Heart right ventricle (tissue), 16 donors: ENCODE measurements around the gene SERPINA5. TPM values are rescaled to one million over a fixed set of nuclear protein-coding genes. Genes with fewer than 3 reads are reported as not detected.
A peak's percentile ranks its signal among the peaks of the same experiment; 100 is the strongest.

ENCODE experiments used
- ATAC-seq, 8 donors: fragments of 200-7000 bp; cut with Tn5 transposase; one replicate each; pipeline ENCODE4 v1.9.1; 2020; ENCODE audit warnings: mild to moderate bottlenecking in 8 of 8, moderate library complexity in 8 of 8, moderate number of reproducible peaks in 1 of 8
- DNase-seq, 2 donors: peaks; one replicate each; pipeline ENCODE4 v3.0.0-alpha.2; 2020
- H3K27ac ChIP-seq, 10 donors: fragments of 200-600 bp; sonication (generic) in 2 of 10; one replicate each; pipeline versions ENCODE4 v1.5.0 to v1.8.0; 2020 to 2022; ENCODE audit warnings: mild to moderate bottlenecking in 3 of 10
- H3K27me3 ChIP-seq, 7 donors: fragments of 200-600 bp; one replicate each; pipeline ENCODE4 v1.8.0; 2021 to 2022; ENCODE audit warnings: mild to moderate bottlenecking in 2 of 7
- H3K36me3 ChIP-seq, 9 donors: fragments of 200-600 bp; sonication (generic) in 1 of 9; one replicate each; pipeline versions ENCODE4 v1.5.0 to v1.8.0; 2020 to 2022; ENCODE audit warnings: mild to moderate bottlenecking in 2 of 9
- H3K4me1 ChIP-seq, 9 donors: fragments of 200-600 bp; sonication (generic) in 1 of 9; one replicate each; pipeline versions ENCODE4 v1.5.0 to v1.8.0; 2020 to 2022; ENCODE audit warnings: mild to moderate bottlenecking in 4 of 9
- H3K4me3 ChIP-seq, 10 donors: fragments of 200-600 bp; sonication (generic) in 2 of 10; one replicate each; pipeline versions ENCODE4 v1.5.0 to v1.8.0; 2020 to 2022; ENCODE audit warnings: mild to moderate bottlenecking in 7 of 10, moderate library complexity in 2 of 10
- H3K9me3 ChIP-seq, 11 donors: fragments of 200-600 bp in 10 of 11; sonication (generic) in 2 of 11; one replicate each; pipeline versions ENCODE4 v1.5.0 to v1.8.0; 2013 to 2022; ENCODE audit warnings: mild to moderate bottlenecking in 2 of 11, control low read depth in 1 of 11, moderate library complexity in 1 of 11
- whole genome bisulfite sequencing, 2 donors: extraction: QIAGEN DNeasy Blood & Tissue Kit; methylation state at CpG; one replicate each; pipeline ENCODE4 v1.1.7; 2013; ENCODE audit warnings: inconsistent platforms in 1 of 2; 5-methylcytosine and 5-hydroxymethylcytosine counted together
- intact Hi-C, 10 donors: fragments of 100-400 bp; cut with DNase I; formaldehyde crosslinking; loops; one replicate each; pipeline versions ENCODE4 v1.11.1 to v1.14.2; 2022
- polyA plus RNA-seq, 2 donors: library from polyadenylated mRNA; stranded (reverse); fragments of 200-250 nt; gene quantifications; one replicate each; pipeline ENCODE4 v1.2.3, GENCODE V29; 2013
- total RNA-seq, 10 donors: library from RNA; stranded (reverse); fragmentation: NEBNext Ultra II Directional in 3 of 10; extraction: Animal tissue kit (Norgen Biotek cat#: 25700) in 3 of 10; gene quantifications; one replicate each; pipeline versions ENCODE4 v1.2.1 to v1.2.4, GENCODE V29; 2021 to 2023
- TF ChIP-seq, protein P1 (sequence below), 9 donors: fragments of 200-600 bp; sonication (generic) in 2 of 9; IDR thresholded peaks; one replicate each; pipeline versions ENCODE4 v1.5.0 to v1.8.0; 2021 to 2022; ENCODE audit warnings: antibody characterized with exemption in 9 of 9, mild to moderate bottlenecking in 5 of 9, moderate library complexity in 1 of 9
- donor health status: Arrhythmogenic right ventricular cardiomyopathy.
- donor health status: ischemic (EF 13 %, LVEDD 7.1; RV severe dilation, severe dysfunction).
- donor health status: healthy with polysubstance abuse.
- donor health status: DM: no; HTN: yes; CAD: no.
- donor health status: DM: no; HTN: no; CAD: no.
- donor health status: ischemic (EF 25% LVEDD 6.9; RV normal size, moderate dysfunction).
- donor health status: ischemic (EF 25% LVEDD 5.7; RV mildly dilated, moderate dysfunction).
- donor health status: healthy.
- donor health status: DM: yes; HTN: yes; CAD: no.
- donor health status: Ischemic cardiomyopathy.
- donor health status: ischemic (EF 35%, LVEDD 5.7; RV mildly dilated, moderate dysfunction).
- donor health status: nonischemic (EF 11% LVEDD 7.7; RV severe dilation, severe dysfunction).
- donor health status: DM: yes; HTN: yes; CAD: no.
- donor health status: PGD.
- donor health status: ischemic (EF 29% LVEDD 5.4; RV normal size, mild dysfunction).
- donor health status: nonischemic (EF 23%, LVEDD 6.1; RV moderate dilation, normal function).

Gene SERPINA5
- total and polyA plus RNA-seq, 12 donors = 0.28 to 4.9 (median 1.4) TPM

DNA sequence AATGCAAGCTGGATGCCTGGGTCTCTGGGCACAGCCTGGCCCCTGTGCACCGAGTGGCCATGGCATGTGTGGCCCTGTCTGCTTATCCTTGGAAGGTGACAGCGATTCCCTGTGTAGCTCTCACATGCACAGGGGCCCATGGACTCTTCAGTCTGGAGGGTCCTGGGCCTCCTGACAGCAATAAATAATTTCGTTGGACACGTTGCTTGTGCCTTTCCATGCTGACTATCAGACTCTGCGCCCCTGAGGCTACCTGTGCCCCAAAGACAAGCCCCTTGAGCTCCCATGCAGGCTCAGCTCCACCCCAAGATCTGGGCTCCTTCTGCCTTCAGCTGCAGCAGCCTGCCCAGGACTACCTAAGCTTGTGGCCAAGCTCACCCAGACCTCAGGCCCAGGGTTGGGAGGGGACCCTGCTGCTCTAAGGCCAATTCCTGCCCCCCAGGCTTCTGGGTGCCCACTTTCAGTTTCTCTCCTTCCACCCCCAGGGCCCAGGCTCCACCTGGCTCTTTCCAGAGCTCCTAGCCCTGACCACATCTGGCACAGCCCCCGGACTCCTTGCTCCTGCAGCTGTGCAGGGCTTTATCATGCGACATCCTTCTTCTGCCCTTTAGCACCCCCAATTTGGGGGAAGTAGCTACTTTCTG, 42.8 kb downstream of the SERPINA5 start:
- Histone ChIP-seq H3K36me3 (no peaks in the 10 kb centered on the region), H3K4me3 (no peak overlapping the region), H3K4me1 (no peaks in the 10 kb centered on the region), H3K27ac (no peak overlapping the region), H3K9me3 (peaks cover 0 to 8% (median 0%) of the 10 kb centered on the region in 11 donors), H3K27me3 (peaks cover 0 to 35% (median 17%) of the 10 kb centered on the region in 7 donors)
- no peak for DNase-seq
- ATAC-seq = peak in 1 of 8 donors; percentile 12
- WGBS, 2 donors = 67 to 72% methylated on average over 7 of the region's 7 CpGs
- intact Hi-C loops = no loop called here
- TF ChIP-seq, protein P1, sequence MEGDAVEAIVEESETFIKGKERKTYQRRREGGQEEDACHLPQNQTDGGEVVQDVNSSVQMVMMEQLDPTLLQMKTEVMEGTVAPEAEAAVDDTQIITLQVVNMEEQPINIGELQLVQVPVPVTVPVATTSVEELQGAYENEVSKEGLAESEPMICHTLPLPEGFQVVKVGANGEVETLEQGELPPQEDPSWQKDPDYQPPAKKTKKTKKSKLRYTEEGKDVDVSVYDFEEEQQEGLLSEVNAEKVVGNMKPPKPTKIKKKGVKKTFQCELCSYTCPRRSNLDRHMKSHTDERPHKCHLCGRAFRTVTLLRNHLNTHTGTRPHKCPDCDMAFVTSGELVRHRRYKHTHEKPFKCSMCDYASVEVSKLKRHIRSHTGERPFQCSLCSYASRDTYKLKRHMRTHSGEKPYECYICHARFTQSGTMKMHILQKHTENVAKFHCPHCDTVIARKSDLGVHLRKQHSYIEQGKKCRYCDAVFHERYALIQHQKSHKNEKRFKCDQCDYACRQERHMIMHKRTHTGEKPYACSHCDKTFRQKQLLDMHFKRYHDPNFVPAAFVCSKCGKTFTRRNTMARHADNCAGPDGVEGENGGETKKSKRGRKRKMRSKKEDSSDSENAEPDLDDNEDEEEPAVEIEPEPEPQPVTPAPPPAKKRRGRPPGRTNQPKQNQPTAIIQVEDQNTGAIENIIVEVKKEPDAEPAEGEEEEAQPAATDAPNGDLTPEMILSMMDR (IDR thresholded peaks at IDR 0.05) = no peak

DNA sequence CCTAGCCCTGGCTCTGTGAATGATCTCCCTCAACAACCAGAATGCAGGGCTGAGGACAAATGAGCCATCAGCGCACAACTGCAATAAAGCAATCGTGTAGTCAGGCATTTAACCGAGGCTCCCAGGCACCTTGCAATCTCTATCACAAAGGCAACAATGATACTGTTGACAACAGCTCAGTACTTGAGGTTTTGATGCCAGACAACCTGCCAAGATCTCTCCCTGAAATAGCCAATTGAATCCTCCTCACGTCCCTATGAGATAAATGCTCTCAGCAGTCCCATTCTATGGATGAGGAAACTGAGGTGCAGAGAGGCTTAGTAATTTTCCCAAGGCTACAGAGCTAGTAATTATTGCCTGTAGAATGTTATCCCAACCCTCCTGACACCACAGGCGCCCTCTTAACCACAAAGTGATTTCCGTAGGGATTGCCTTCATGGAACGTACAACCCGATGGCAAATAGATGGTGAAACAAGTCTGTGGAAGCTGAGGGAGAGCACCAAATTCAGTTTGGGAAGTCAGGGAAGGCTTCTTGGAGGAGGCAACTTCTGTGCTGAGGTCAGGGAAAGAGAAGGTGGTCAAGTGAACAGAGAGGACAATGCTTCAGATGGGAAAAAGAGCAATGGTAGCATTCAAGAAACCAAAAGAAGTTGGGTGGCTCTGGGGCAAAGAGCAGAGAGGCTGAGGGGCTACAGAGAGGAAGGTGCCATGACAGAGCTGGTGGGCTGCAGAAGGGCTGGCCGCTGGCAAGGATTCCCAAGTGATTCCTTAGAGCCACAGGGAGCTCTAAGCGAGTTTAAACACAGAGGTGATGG, 43.5 kb downstream of the SERPINA5 start:
- H3K4me1 ChIP-seq = no peaks in the 10 kb centered on the region
- no peaks in the 10 kb centered on the region for H3K36me3 ChIP-seq
- DNase-seq = no peak
- TF ChIP-seq, protein P1 (IDR thresholded peaks at IDR 0.05) = no peak
- intact Hi-C loops = no loop called here
- no peak overlapping the region for H3K4me3 ChIP-seq
- ATAC-seq = no peak
- WGBS, 2 donors = 78% methylated on average over 10 of the region's 10 CpGs
- H3K9me3 ChIP-seq = peaks cover 0 to under 1% (median 0%) of the 10 kb centered on the region in 11 donors
- H3K27ac ChIP-seq = no peak overlapping the region
- peaks cover 0 to 35% (median 17%) of the 10 kb centered on the region in 7 donors for H3K27me3 ChIP-seq

DNA sequence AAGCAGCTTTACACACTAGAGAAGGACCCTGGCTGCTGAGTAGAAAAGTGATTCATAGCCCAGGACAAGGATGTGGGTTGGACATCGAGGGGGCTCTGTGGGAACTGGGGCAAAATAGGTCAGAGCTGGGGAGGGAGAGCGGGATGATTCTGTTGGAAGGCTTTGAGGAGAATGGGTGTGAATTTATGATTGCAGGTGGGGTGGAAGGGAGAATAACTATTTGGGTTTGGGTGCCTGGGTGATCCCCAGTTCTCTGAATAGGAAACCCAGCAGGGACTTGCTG, 44.1 kb downstream of the SERPINA5 start:
- H3K9me3 ChIP-seq = no peaks in the 10 kb centered on the region
- WGBS, 2 donors = 71 to 72% methylated on average over 2 of the region's 2 CpGs
- DNase-seq = no peak
- no peak for ATAC-seq
- no peak overlapping the region for H3K4me3 ChIP-seq
- intact Hi-C loops = no loop called here
- no peaks in the 10 kb centered on the region for H3K36me3 ChIP-seq
- H3K27me3 ChIP-seq = peaks cover 0 to 35% (median 17%) of the 10 kb centered on the region in 7 donors
- TF ChIP-seq, protein P1 (IDR thresholded peaks at IDR 0.05) = no peak
- H3K4me1 ChIP-seq = no peaks in the 10 kb centered on the region
- H3K27ac ChIP-seq = no peak overlapping the region

DNA sequence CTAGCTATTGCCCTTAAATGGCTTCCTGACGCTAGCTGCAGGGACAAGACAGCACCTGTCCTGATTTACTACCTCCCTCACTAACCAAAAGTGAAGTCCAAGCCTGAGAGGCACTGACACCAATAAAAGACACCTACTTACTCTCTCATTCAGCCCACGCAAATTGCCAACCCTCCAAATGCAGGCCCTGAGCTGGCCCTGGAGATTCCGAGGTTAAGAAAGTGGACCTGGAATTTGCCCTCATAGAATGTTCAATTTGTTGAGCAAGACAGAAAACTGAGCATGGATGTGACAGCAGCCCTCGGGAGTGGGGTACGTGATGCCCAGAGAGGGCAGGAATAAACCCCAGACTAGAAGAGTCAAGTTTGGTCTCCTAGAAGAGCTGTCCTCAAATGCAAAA, 47.4 kb downstream of the SERPINA5 start:
- TF ChIP-seq, protein P1 (IDR thresholded peaks at IDR 0.05) = no peak
- peaks cover 0 to 37% (median 23%) of the 10 kb centered on the region in 7 donors for H3K27me3 ChIP-seq
- ATAC-seq (no peak), DNase-seq (no peak)
- H3K9me3 ChIP-seq = peaks cover 0 to 3% (median 0%) of the 10 kb centered on the region in 11 donors
- intact Hi-C loops = no loop called here
- no peak overlapping the region for H3K27ac ChIP-seq
- no peaks in the 10 kb centered on the region for H3K36me3 ChIP-seq
- 82 to 83% methylated on average over 5 of the region's 5 CpGs for WGBS, 2 donors
- no peaks in the 10 kb centered on the region for H3K4me1 ChIP-seq
- H3K4me3 ChIP-seq = no peak overlapping the region
